HepG2 (cell line): ENCODE results near the gene GBE1. TPM values are rescaled to one million over a fixed set of nuclear protein-coding genes. Genes with fewer than 3 reads are reported as not detected.

Experiments used
- ATAC-seq: fragments of 200-7000 bp; cut with Tn5 transposase; 3 replicates; pipeline ENCODE4 v1.9.1; 2020; ENCODE audit warnings: mild to moderate bottlenecking, moderate library complexity
- BruUV-seq: library from RNA; stranded (reverse); fragments of 400-500 nt; replicated peaks from 2 replicates; lab custom pipeline; 2021; lab: Mats Ljungman, UMichigan
- CTCF ChIA-PET: fragments of 300-600 bp; formaldehyde crosslinking; extraction: SDS; loops from one replicate; lab custom pipeline; 2021; ENCODE audit warnings: low total read pairs, inconsistent platforms, low intra/inter-chr PET ratio; lab: Yijun Ruan, JAX
- POLR2A ChIA-PET: fragments of 350-600 bp; sonication (Branson Sonifier 250); formaldehyde crosslinking; loops from one replicate; lab custom pipeline; 2020; ENCODE audit warnings: antibody characterized with exemption, inconsistent platforms; lab: Yijun Ruan, JAX
- DNase-seq: peaks from one replicate; pipeline ENCODE4 v3.0.0-alpha.2; 2015; ENCODE audit warnings: low spot score
- FAIRE-seq: peaks from 3 replicates; lab custom pipeline; 2011; peaks lifted over from hg19 to GRCh38; lab: Jason Lieb, UNC
- H2AFZ ChIP-seq: one replicate; pipeline ENCODE4 v1.6.1; 2011; ENCODE audit warnings: low read length, inconsistent platforms
- H3K27ac ChIP-seq: fragments of 300-600 bp; 3 replicates; pipeline ENCODE4 v1.8.0; 2011; ENCODE audit warnings: mixed run types, mild to moderate bottlenecking, mixed read lengths, low read length, inconsistent platforms; ENCODE audit not compliant: insufficient read depth; ENCODE audit errors: extremely low read length
- H3K27me3 ChIP-seq, 2 experiments: fragments of 200-600 bp in 1 of 2; 2 replicates in 1 of 2; 3 replicates in 1 of 2; pipeline versions ENCODE4 v1.6.0 to v1.8.0; 2011; ENCODE audit warnings: low read length in 2 of 2, mild to moderate bottlenecking in 2 of 2, moderate library complexity in 2 of 2, inconsistent platforms in 1 of 2; ENCODE audit not compliant: insufficient read depth in 2 of 2, control insufficient read depth in 1 of 2
- H3K36me3 ChIP-seq, 2 experiments: fragments of 200-600 bp in 1 of 2; replicated peaks in 1 of 2; 2 replicates in 1 of 2; 3 replicates in 1 of 2; pipeline versions ENCODE4 v1.5.1 to v1.8.0; 2011; ENCODE audit warnings: low read length in 2 of 2, inconsistent platforms in 1 of 2; ENCODE audit not compliant: insufficient read depth in 2 of 2, control insufficient read depth in 1 of 2
- H3K4me1 ChIP-seq: 2 replicates; pipeline ENCODE4 v1.5.1; 2012; ENCODE audit warnings: low read length, inconsistent platforms; ENCODE audit not compliant: insufficient read depth
- H3K4me2 ChIP-seq: 2 replicates; pipeline ENCODE4 v1.6.0; 2011; ENCODE audit warnings: low read depth, low read length, inconsistent platforms
- H3K4me3 ChIP-seq, 3 experiments: fragments of 200-600 bp in 1 of 3; sonication (generic), shearing (Covaris generic) in 1 of 3; replicated peaks in 1 of 3; 2 replicates each; pipeline ENCODE4 v1.5.1; 2011 to 2016; ENCODE audit warnings: low read length in 3 of 3, inconsistent platforms in 2 of 3, low read depth in 2 of 3, mild to moderate bottlenecking in 2 of 3, control low read depth in 1 of 3, mixed read lengths in 1 of 3; ENCODE audit not compliant: insufficient read depth in 1 of 3
- H3K79me2 ChIP-seq: one replicate; pipeline ENCODE4 v1.6.1; 2011; ENCODE audit warnings: low read length, inconsistent platforms; ENCODE audit not compliant: insufficient read depth
- H3K9ac ChIP-seq: 2 replicates; pipeline ENCODE4 v1.6.0; 2011; ENCODE audit warnings: mild to moderate bottlenecking, low read depth, low read length, inconsistent platforms; ENCODE audit not compliant: insufficient read depth
- H3K9me3 ChIP-seq: 2 replicates; pipeline ENCODE4 v1.5.1; 2012; ENCODE audit warnings: mild to moderate bottlenecking, low read length
- H4K20me1 ChIP-seq: 2 replicates; pipeline ENCODE4 v1.6.0; 2011; ENCODE audit warnings: inconsistent platforms, mild to moderate bottlenecking, low read length, moderate library complexity; ENCODE audit not compliant: insufficient read depth
- EEA1 ChIP-seq: sonication (generic); formaldehyde crosslinking; IDR thresholded peaks from 2 replicates; pipeline ENCODE4 v1.5.1; 2020; ENCODE audit warnings: mild to moderate bottlenecking, missing genetic modification reagents, borderline replicate concordance
- GFI1 ChIP-seq: sonication (generic); formaldehyde crosslinking; IDR thresholded peaks from 2 replicates; pipeline ENCODE4 v1.5.0; 2020; ENCODE audit warnings: missing genetic modification reagents, mild to moderate bottlenecking, borderline replicate concordance
- KAT2B ChIP-seq: fragments of 150-350 bp; IDR thresholded peaks from 2 replicates; pipeline ENCODE4 v1.6.1; 2014; ENCODE audit warnings: low read depth, low read length, borderline replicate concordance
- KIAA2018 ChIP-seq: sonication (generic); formaldehyde crosslinking; IDR thresholded peaks from 2 replicates; pipeline ENCODE4 v1.5.0; 2020; ENCODE audit warnings: mild to moderate bottlenecking, missing genetic modification reagents, borderline replicate concordance
- MXD3 ChIP-seq: IDR thresholded peaks from 2 replicates; pipeline ENCODE4 v1.6.1; 2016; ENCODE audit warnings: mild to moderate bottlenecking, missing biosample characterization, missing genetic modification reagents
- SIX4 ChIP-seq: sonication (generic); formaldehyde crosslinking; IDR thresholded peaks from 2 replicates; pipeline ENCODE4 v1.4.0; 2020; ENCODE audit warnings: missing genetic modification reagents
- ZKSCAN1 ChIP-seq: fragments of 150-350 bp; IDR thresholded peaks from 2 replicates; pipeline ENCODE4 v1.6.1; 2014; ENCODE audit warnings: low read length
- ZMAT3 ChIP-seq: sonication (generic); formaldehyde crosslinking; conservative IDR thresholded peaks from 2 replicates; pipeline ENCODE4 v1.7.0; 2021; ENCODE audit warnings: missing genetic modification reagents
- ZNF205 ChIP-seq: IDR thresholded peaks from 2 replicates; pipeline ENCODE4 v1.6.1; 2018; ENCODE audit warnings: missing biosample characterization, missing genetic modification reagents
- ZNF484 ChIP-seq: sonication (generic); formaldehyde crosslinking; IDR thresholded peaks from 2 replicates; pipeline ENCODE4 v1.5.1; 2020; ENCODE audit warnings: mild to moderate bottlenecking, low read depth, missing genetic modification reagents, borderline replicate concordance
- ZNF850 ChIP-seq: sonication (generic); formaldehyde crosslinking; conservative IDR thresholded peaks from 2 replicates; pipeline ENCODE4 v1.9.0; 2021; ENCODE audit warnings: mild to moderate bottlenecking, missing genetic modification reagents
- WGBS: methylation state at CpG from one replicate; pipeline ENCODE4 v1.1.6; 2017; ENCODE audit warnings: low lambda C conversion rate; 5-methylcytosine and 5-hydroxymethylcytosine counted together
- in situ Hi-C: cut with HindIII; loops from 2 replicates; pipeline ENCODE4 v1.10.0; 2017; ENCODE audit warnings: low pct_unique_long_range_greater_than_20kb; ENCODE audit not compliant: extremely low pct_ligation_motif_present
- intact Hi-C: fragments of 100-400 bp; cut with micrococcal nuclease; formaldehyde crosslinking; loops from one replicate; pipeline ENCODE4 v1.10.0; 2022; ENCODE audit not compliant: unreplicated experiment
- polyA plus RNA-seq, 8 experiments: library from polyadenylated mRNA; depleted of rRNA in 3 of 8; stranded (reverse) in 7 of 8; unstranded in 1 of 8; fragments of >200 nt; fragmentation: Illumina TruSeq in 4 of 8; extraction: Trizol in 4 of 8; gene quantifications; 2 replicates each; pipeline versions ENCODE4 v1.2.1 to v1.2.3, GENCODE V29; 2011 to 2016; ENCODE audit warnings: low read depth in 4 of 8, missing spikeins in 1 of 8, mixed read lengths in 1 of 8; ENCODE audit not compliant: insufficient read depth in 1 of 8
- total RNA-seq, 5 experiments: library from RNA; depleted of rRNA; stranded (reverse); fragments of >200 nt; fragmentation: Illumina TruSeq; extraction: Trizol; gene quantifications; 2 replicates each; pipeline ENCODE4 v1.2.3, GENCODE V29; 2016; ENCODE audit warnings: low read depth in 1 of 5

The GBE1 gene
- total and polyA plus RNA-seq, 2 of the 13 experiments (the other 11 are each of a cell fraction or from before 2014, with no cell fraction given), result 22.9 to 36.1 TPM

GRCh38 chr3:81500039-81500438 is 261.4 kb downstream of the GBE1 start:
- no peaks in the 10 kb centered on the region for H3K79me2 ChIP-seq
- no peak overlapping the region for H3K4me2 ChIP-seq
- no peaks in the 10 kb centered on the region for H3K9me3 ChIP-seq
- 89% methylated on average over 1 of the region's 1 CpG for WGBS
- ATAC-seq (no peak), DNase-seq (no peak), FAIRE-seq (no peak)
- POLR2A ChIA-PET, result no interaction called here
- H4K20me1 ChIP-seq, result no peaks in the 10 kb centered on the region
- CTCF ChIA-PET, result no interaction called here
- no peak overlapping the region for H3K27ac ChIP-seq
- no peaks in the 10 kb centered on the region for H3K36me3 ChIP-seq
- H3K27me3 ChIP-seq, result no peaks in the 10 kb centered on the region
- H2AFZ ChIP-seq, result no peak overlapping the region
- intact Hi-C loops, result no loop called here
- no peak for TF ChIP-seq KAT2B
- no peak for TF ChIP-seq MXD3 (CRISPR knock-in tag)
- TF ChIP-seq ZMAT3 (CRISPR knock-in tag), result no peak
- TF ChIP-seq SIX4 (CRISPR knock-in tag), result no peak
- TF ChIP-seq ZNF850 (CRISPR knock-in tag), result no peak
- TF ChIP-seq ZKSCAN1, result no peak
- no peak for TF ChIP-seq KIAA2018 (CRISPR knock-in tag)
- TF ChIP-seq EEA1 (CRISPR knock-in tag), result no peak
- TF ChIP-seq GFI1 (CRISPR knock-in tag), result no peak
- no peak for TF ChIP-seq ZNF484 (CRISPR knock-in tag)
- TF ChIP-seq ZNF205 (CRISPR knock-in tag), result no peak
- no TSS peak for BruUV-seq
- in situ Hi-C loops, result no loop called here
- no peaks in the 10 kb centered on the region for H3K4me1 ChIP-seq
- H3K4me3 ChIP-seq, result no peak overlapping the region
- H3K9ac ChIP-seq, result no peak overlapping the region
